WTC11 (cell line): ENCODE results near the gene PDGFRA. TPM values are rescaled to one million over a fixed set of nuclear protein-coding genes. Genes with fewer than 3 reads are reported as not detected.

Source experiments
- ATAC-seq: fragments of 200-7000 bp; cut with Tn5 transposase; 2 replicates; pipeline ENCODE4 v1.10.0; 2021; ENCODE audit warnings: mild to moderate bottlenecking, moderate library complexity
- CTCF ChIA-PET: fragments of 300-600 bp; sonication (Branson Sonifier 250); formaldehyde crosslinking; loops from one replicate; lab custom pipeline; 2021; ENCODE audit warnings: antibody characterized with exemption; lab: Charles Lee
- POLR2A ChIA-PET: fragments of 350-600 bp; sonication (Branson Sonifier 250); formaldehyde crosslinking; loops from one replicate; lab custom pipeline; 2021; ENCODE audit warnings: antibody characterized with exemption; lab: Charles Lee
- DNase-seq: peaks from one replicate; pipeline ENCODE4 v3.0.0; 2021; ENCODE audit warnings: low spot score
- H3K27ac Mint-ChIP-seq: 2 replicates; pipeline ENCODE4 v1.8.0; 2021; ENCODE audit warnings: mixed read lengths
- H3K27me3 Mint-ChIP-seq: 2 replicates; pipeline ENCODE4 v1.8.0; 2021; ENCODE audit warnings: low read depth, mild to moderate bottlenecking, moderate library complexity, mixed read lengths
- H3K36me3 Mint-ChIP-seq: 2 replicates; pipeline ENCODE4 v1.8.0; 2021; ENCODE audit warnings: mixed read lengths
- H3K4me1 Mint-ChIP-seq: 2 replicates; pipeline ENCODE4 v1.8.0; 2022; ENCODE audit warnings: mixed read lengths
- H3K4me3 Mint-ChIP-seq: 2 replicates; pipeline ENCODE4 v1.8.0; 2021; ENCODE audit warnings: mild to moderate bottlenecking, moderate library complexity, mixed read lengths
- H3K9me3 Mint-ChIP-seq: 2 replicates; pipeline ENCODE4 v1.8.0; 2021; ENCODE audit warnings: mixed read lengths
- AR ChIP-seq: fragments of 250-450 bp; sonication (Bioruptor Pico); IDR thresholded peaks from 2 replicates; pipeline ENCODE4 v1.9.0; 2021; ENCODE audit warnings: mild to moderate bottlenecking
- ATF1 ChIP-seq: sonication (generic); formaldehyde crosslinking; IDR thresholded peaks from 2 replicates; pipeline ENCODE4 v1.8.1; 2023; ENCODE audit warnings: mild to moderate bottlenecking, moderate library complexity, missing genetic modification reagents
- CREM ChIP-seq: sonication (generic); formaldehyde crosslinking; IDR thresholded peaks from 2 replicates; pipeline ENCODE4 v1.8.1; 2022; ENCODE audit warnings: mild to moderate bottlenecking, missing genetic modification reagents, moderate library complexity
- E2F1 ChIP-seq: sonication (generic); formaldehyde crosslinking; IDR thresholded peaks from 2 replicates; pipeline ENCODE4 v1.8.0; 2022; ENCODE audit warnings: mild to moderate bottlenecking, missing genetic modification reagents
- ELF4 ChIP-seq: sonication (generic); formaldehyde crosslinking; IDR thresholded peaks from 2 replicates; pipeline ENCODE4 v1.8.1; 2022; ENCODE audit warnings: low read depth, mild to moderate bottlenecking, moderate library complexity, missing genetic modification reagents
- EMX1 ChIP-seq: fragments of 250-450 bp; sonication (Bioruptor Pico); IDR thresholded peaks from 2 replicates; pipeline ENCODE4 v1.8.0; 2021; ENCODE audit warnings: mild to moderate bottlenecking
- FOXK1 ChIP-seq: sonication (generic); formaldehyde crosslinking; IDR thresholded peaks from 2 replicates; pipeline ENCODE4 v1.8.0; 2022; ENCODE audit warnings: mild to moderate bottlenecking, moderate library complexity, missing genetic modification reagents
- FOXP1 ChIP-seq: sonication (generic); formaldehyde crosslinking; IDR thresholded peaks from 2 replicates; pipeline ENCODE4 v1.8.0; 2022; ENCODE audit warnings: missing genetic modification reagents, mild to moderate bottlenecking, moderate library complexity, borderline replicate concordance
- HMGA2 ChIP-seq: fragments of 250-450 bp; sonication (Bioruptor Pico); IDR thresholded peaks from 2 replicates; pipeline ENCODE4 v1.4.0; 2021; ENCODE audit warnings: mild to moderate bottlenecking, moderate library complexity
- JAZF1 ChIP-seq: fragments of 250-450 bp; sonication (Bioruptor Pico); IDR thresholded peaks from 2 replicates; pipeline ENCODE4 v1.9.0; 2021; ENCODE audit warnings: moderate library complexity, mild to moderate bottlenecking, inconsistent platforms
- JUN ChIP-seq: sonication (generic); formaldehyde crosslinking; IDR thresholded peaks from 2 replicates; pipeline ENCODE4 v1.8.0; 2023; ENCODE audit warnings: mild to moderate bottlenecking, missing genetic modification reagents
- KAT7 ChIP-seq: sonication (generic); formaldehyde crosslinking; IDR thresholded peaks from 2 replicates; pipeline ENCODE4 v1.8.1; 2023; ENCODE audit warnings: missing genetic modification reagents, mild to moderate bottlenecking, borderline replicate concordance
- MAX ChIP-seq: sonication (generic); formaldehyde crosslinking; IDR thresholded peaks from 2 replicates; pipeline ENCODE4 v1.8.0; 2022; ENCODE audit warnings: mild to moderate bottlenecking, missing genetic modification reagents
- MXD4 ChIP-seq: fragments of 250-450 bp; sonication (Bioruptor Pico); IDR thresholded peaks from 2 replicates; pipeline ENCODE4 v1.8.0; 2021; ENCODE audit warnings: mild to moderate bottlenecking, moderate library complexity, borderline replicate concordance
- NR1H2 ChIP-seq: sonication (generic); formaldehyde crosslinking; IDR thresholded peaks from 2 replicates; pipeline ENCODE4 v1.9.0; 2021; ENCODE audit warnings: mild to moderate bottlenecking, moderate library complexity, missing genetic modification reagents
- OVOL2 ChIP-seq: fragments of 250-450 bp; sonication (Bioruptor Pico); IDR thresholded peaks from 2 replicates; pipeline ENCODE4 v1.9.0; 2021; ENCODE audit warnings: mild to moderate bottlenecking, borderline replicate concordance
- SOX15 ChIP-seq: fragments of 250-450 bp; sonication (Bioruptor Pico); IDR thresholded peaks from 2 replicates; pipeline ENCODE4 v1.9.0; 2021; ENCODE audit warnings: mild to moderate bottlenecking
- TEAD4 ChIP-seq: sonication (generic); formaldehyde crosslinking; IDR thresholded peaks from 2 replicates; pipeline ENCODE4 v1.8.0; 2022; ENCODE audit warnings: mild to moderate bottlenecking, missing genetic modification reagents
- TP53 ChIP-seq: sonication (generic); formaldehyde crosslinking; IDR thresholded peaks from 2 replicates; pipeline ENCODE4 v1.8.1; 2023; ENCODE audit warnings: mild to moderate bottlenecking, missing genetic modification reagents
- USF1 ChIP-seq: sonication (generic); formaldehyde crosslinking; IDR thresholded peaks from 2 replicates; pipeline ENCODE4 v1.8.0; 2022; ENCODE audit warnings: mild to moderate bottlenecking, missing genetic modification reagents
- ZNF121 ChIP-seq: sonication (generic); formaldehyde crosslinking; IDR thresholded peaks from 2 replicates; pipeline ENCODE4 v1.8.0; 2023; ENCODE audit warnings: missing genetic modification reagents
- ZNF138 ChIP-seq: sonication (generic); formaldehyde crosslinking; conservative IDR thresholded peaks from 2 replicates; pipeline ENCODE4 v1.8.1; 2022; ENCODE audit warnings: mild to moderate bottlenecking, moderate library complexity, missing genetic modification reagents
- ZNF281 ChIP-seq: sonication (generic); formaldehyde crosslinking; IDR thresholded peaks from 2 replicates; pipeline ENCODE4 v1.8.0; 2023; ENCODE audit warnings: mild to moderate bottlenecking, missing genetic modification reagents
- ZNF425 ChIP-seq: fragments of 250-450 bp; sonication (Bioruptor Pico); conservative IDR thresholded peaks from 2 replicates; pipeline ENCODE4 v1.9.0; 2021; ENCODE audit warnings: mild to moderate bottlenecking
- ZNF671 ChIP-seq: fragments of 250-450 bp; sonication (Bioruptor Pico); IDR thresholded peaks from 2 replicates; pipeline ENCODE4 v1.8.0; 2021; ENCODE audit warnings: mild to moderate bottlenecking
- total RNA-seq: library from RNA; stranded (reverse); gene quantifications from 3 replicates; pipeline ENCODE4 v1.2.3, GENCODE V29; 2021

PDGFRA gene
- total RNA-seq, 1 experiment from 2014 or later = 3.3 TPM

GRCh38 chr4:54296548-54297203 lies 67.6 kb downstream of the PDGFRA start:
- no peak for ATAC-seq
- Mint-ChIP-seq H3K27ac (no peak overlapping the region), H3K9me3 (peaks cover 23% of the 10 kb centered on the region)
- no peak for TF ChIP-seq ZNF281 (CRISPR knock-in tag)
- TF ChIP-seq USF1 (CRISPR knock-in tag) = no peak
- TF ChIP-seq FOXP1 (CRISPR knock-in tag) = no peak
- no peak for TF ChIP-seq JUN (CRISPR knock-in tag)
- TF ChIP-seq AR = no peak
- no peak for TF ChIP-seq SOX15
- TF ChIP-seq EMX1 (CRISPR knock-in tag) = no peak
- TF ChIP-seq KAT7 (CRISPR knock-in tag) = no peak
- no peak for TF ChIP-seq CREM (CRISPR knock-in tag)
- no peak for TF ChIP-seq ATF1
- no peak for TF ChIP-seq OVOL2 (CRISPR knock-in tag)
- TF ChIP-seq, all 79 proteins: peak for 0
- Mint-ChIP-seq H3K4me3 (no peak overlapping the region), H3K4me1 (no peaks in the 10 kb centered on the region), H3K36me3 (peaks cover 22% of the 10 kb centered on the region), H3K27me3 (peaks cover 3% of the 10 kb centered on the region; the same call in 1 of the 2 replicates)
- no peak for DNase-seq
- CTCF ChIA-PET = no interaction called here
- POLR2A ChIA-PET = interaction anchor here (0.8 kb wide), 1 partner anchor 20 kb away, joined by 4 read pairs; no protein-coding TSS in a partner anchor

GRCh38 chr4:54308110-54308509 lies 79.0 kb downstream of the PDGFRA start:
- H3K4me3 Mint-ChIP-seq = no peak overlapping the region
- no peak overlapping the region for H3K27ac Mint-ChIP-seq
- H3K9me3 Mint-ChIP-seq = peaks cover 36% of the 10 kb centered on the region
- DNase-seq (no peak), ATAC-seq (no peak)
- ChIA-PET CTCF (interaction anchor here (1.7 kb wide), 1 partner anchor 10 kb away, joined by 13 read pairs; no protein-coding TSS in a partner anchor), POLR2A (no interaction called here)
- H3K36me3 Mint-ChIP-seq = peaks cover 25% of the 10 kb centered on the region
- H3K27me3 Mint-ChIP-seq = no peaks in the 10 kb centered on the region; the same call in 1 of the 2 replicates
- H3K4me1 Mint-ChIP-seq = no peaks in the 10 kb centered on the region
- TF ChIP-seq TEAD4 (CRISPR knock-in tag) (no peak), KAT7 (CRISPR knock-in tag) (no peak), ATF1 (no peak), CREM (CRISPR knock-in tag) (no peak), MAX (CRISPR knock-in tag) (no peak), E2F1 (CRISPR knock-in tag) (no peak), ELF4 (CRISPR knock-in tag) (no peak), SOX15 (no peak), ZNF425 (CRISPR knock-in tag) (no peak), MXD4 (CRISPR knock-in tag) (no peak), ZNF138 (CRISPR knock-in tag) (no peak), ZNF671 (CRISPR knock-in tag) (no peak), TP53 (no peak), FOXK1 (CRISPR knock-in tag) (no peak), ZNF121 (CRISPR knock-in tag) (no peak), JAZF1 (CRISPR knock-in tag) (no peak), NR1H2 (CRISPR knock-in tag) (no peak), HMGA2 (CRISPR knock-in tag) (no peak)
